C4-2B (cell line): ENCODE results near the gene PTRH1.

ENCODE experiments used
- CTCF ChIP-seq: fragments of 450-650 bp; conservative IDR thresholded peaks from 2 replicates; pipeline ENCODE4 v1.5.1; 2017; ENCODE audit warnings: mild to moderate bottlenecking
- ZFX ChIP-seq: fragments of 450-650 bp; IDR thresholded peaks from 2 replicates; pipeline ENCODE4 v1.6.1; 2017

DNA sequence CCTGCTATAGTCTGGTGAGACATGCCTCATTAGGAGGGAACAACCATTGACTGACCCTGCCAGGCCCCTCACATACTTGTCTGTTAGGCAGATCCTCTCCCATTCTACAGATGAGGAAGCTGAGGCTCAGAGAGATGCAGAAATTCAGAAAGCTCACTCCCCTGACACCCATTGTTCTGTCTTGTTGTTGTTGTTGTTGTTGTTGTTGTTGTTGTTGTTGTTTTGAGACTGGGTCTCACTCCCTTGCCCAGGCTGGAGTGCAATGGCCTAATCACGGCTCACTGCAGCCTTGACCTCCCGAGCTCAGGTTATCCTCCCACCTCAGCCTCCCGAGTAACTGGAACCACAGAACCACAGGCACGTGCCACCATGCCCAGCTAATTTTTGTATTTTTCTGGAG, 21.8 kb downstream of the PTRH1 start:
- no peak for TF ChIP-seq CTCF
- no peak for TF ChIP-seq ZFX
